AG10803 (cell line): ENCODE data around the gene PIANP.
A peak's percentile ranks its signal among the peaks of the same experiment; 100 is the strongest.
"Not testable (repeated sequence)": the region's sequence is repeated elsewhere in the genome, so short reads cannot be mapped to it uniquely, and the experiment has no call there.

ENCODE experiments used
- DNase-seq: peaks from one replicate; pipeline ENCODE4 v3.0.0; 2010; ENCODE audit warnings: low read depth
- H3K4me3 ChIP-seq: 2 replicates; pipeline ENCODE4 v1.5.1; 2011; ENCODE audit warnings: mild to moderate bottlenecking, low read length, control low read depth
- TF ChIP-seq, protein P1 (sequence below): conservative IDR thresholded peaks from 2 replicates; pipeline ENCODE4 v1.5.1; 2011; ENCODE audit warnings: mild to moderate bottlenecking, low read length, control low read depth, inconsistent platforms

The PIANP gene, protein sequence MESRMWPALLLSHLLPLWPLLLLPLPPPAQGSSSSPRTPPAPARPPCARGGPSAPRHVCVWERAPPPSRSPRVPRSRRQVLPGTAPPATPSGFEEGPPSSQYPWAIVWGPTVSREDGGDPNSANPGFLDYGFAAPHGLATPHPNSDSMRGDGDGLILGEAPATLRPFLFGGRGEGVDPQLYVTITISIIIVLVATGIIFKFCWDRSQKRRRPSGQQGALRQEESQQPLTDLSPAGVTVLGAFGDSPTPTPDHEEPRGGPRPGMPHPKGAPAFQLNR

GRCh38 chr12:6700646-6701051 lies at the start of gene PIANP:
PIANP (minus strand) TSS chr12:6700815; CDS start chr12:6698061, 2,754 bp downstream.
- peak within 1 kb of the TSS; percentile 59 for H3K4me3 ChIP-seq
- TF ChIP-seq, protein P1, sequence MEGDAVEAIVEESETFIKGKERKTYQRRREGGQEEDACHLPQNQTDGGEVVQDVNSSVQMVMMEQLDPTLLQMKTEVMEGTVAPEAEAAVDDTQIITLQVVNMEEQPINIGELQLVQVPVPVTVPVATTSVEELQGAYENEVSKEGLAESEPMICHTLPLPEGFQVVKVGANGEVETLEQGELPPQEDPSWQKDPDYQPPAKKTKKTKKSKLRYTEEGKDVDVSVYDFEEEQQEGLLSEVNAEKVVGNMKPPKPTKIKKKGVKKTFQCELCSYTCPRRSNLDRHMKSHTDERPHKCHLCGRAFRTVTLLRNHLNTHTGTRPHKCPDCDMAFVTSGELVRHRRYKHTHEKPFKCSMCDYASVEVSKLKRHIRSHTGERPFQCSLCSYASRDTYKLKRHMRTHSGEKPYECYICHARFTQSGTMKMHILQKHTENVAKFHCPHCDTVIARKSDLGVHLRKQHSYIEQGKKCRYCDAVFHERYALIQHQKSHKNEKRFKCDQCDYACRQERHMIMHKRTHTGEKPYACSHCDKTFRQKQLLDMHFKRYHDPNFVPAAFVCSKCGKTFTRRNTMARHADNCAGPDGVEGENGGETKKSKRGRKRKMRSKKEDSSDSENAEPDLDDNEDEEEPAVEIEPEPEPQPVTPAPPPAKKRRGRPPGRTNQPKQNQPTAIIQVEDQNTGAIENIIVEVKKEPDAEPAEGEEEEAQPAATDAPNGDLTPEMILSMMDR = no peak
- peak; percentile 16 for DNase-seq

DNA sequence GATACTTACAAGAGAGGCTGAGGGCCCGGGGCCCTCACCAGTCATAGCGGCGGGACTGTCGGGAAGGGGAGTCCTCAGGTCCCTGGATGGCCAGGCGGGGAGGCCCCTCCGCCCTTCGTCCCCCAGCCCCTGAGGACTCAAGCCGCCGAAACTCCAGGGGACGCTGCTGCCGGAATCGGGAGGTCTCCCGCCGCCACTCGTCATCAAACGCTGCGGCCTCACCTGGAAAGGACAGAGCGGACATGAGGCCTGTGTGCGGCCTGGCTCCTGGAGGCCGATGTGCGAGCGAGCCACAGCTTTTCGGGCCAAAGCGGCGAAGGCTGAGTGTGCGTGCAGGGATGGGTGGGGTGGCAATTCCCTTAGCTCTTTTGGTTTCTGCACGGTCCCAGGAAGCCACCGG lies 48.1 kb upstream of the PIANP start:
- TF ChIP-seq, protein P1 = no peak
- no peak overlapping the region for H3K4me3 ChIP-seq
- DNase-seq = no peak

- DNase-seq = no peak
- H3K4me3 ChIP-seq = no peak overlapping the region
- TF ChIP-seq, protein P1 = no peak
Measured at GRCh38 chr12:6747216-6747615, 46.6 kb upstream of the PIANP start.

DNA sequence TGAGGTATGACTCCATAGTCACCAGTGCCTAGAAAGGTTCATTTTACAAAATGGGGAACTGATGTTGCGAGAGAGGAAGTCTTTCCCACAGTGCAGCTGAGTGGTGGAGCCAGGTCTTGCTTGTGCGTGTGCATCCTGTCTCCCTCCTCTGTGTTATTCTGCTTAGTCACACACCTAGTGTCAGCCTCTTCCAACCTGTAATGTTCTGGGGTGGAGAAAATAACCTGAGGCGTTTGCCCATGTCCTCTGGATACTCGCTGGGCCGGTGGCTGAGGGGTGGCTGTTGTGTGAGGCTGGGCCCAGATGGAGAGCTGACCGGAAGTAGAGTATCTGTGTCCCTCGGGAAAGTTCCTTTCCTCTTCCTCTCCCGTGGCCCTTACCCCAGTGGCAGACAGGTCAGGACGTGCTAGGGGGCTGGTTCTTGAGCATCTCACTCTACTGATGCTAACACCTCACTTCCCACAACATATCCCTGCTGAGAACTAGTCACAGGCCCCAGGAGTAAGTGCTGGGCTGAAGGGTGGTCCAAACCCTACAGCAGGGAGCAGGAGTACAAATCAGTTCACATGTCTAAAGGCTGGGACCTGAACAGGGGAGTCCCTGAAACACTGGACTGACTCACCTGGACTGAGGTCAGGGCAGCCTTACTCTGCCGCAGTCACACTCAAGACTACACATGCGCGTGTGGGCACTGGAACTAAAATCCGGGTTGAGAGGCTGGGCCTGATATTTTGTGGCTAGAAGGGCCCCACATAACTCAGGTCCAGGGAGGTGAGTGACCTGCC lies 45.3 kb upstream of the PIANP start:
- DNase-seq = no peak
- TF ChIP-seq, protein P1 = no peak
- H3K4me3 ChIP-seq = no peak overlapping the region

GRCh38 chr12:6743300-6743699 lies 42.7 kb upstream of the PIANP start:
- DNase-seq, H3K4me3 ChIP-seq: not testable (repeated sequence)

- H3K4me3 ChIP-seq = no peak overlapping the region
- TF ChIP-seq, protein P1 = no peak
- no peak for DNase-seq
Measured at GRCh38 chr12:6742834-6743233, 42.2 kb upstream of the PIANP start.

GRCh38 chr12:6742080-6742479 lies 41.5 kb upstream of the PIANP start:
- H3K4me3 ChIP-seq, DNase-seq: not testable (repeated sequence)

GRCh38 chr12:6736754-6737153 lies 36.1 kb upstream of the PIANP start:
- DNase-seq = no peak
- H3K4me3 ChIP-seq = no peak overlapping the region
- TF ChIP-seq, protein P1 = no peak
